Measurements from ENCODE around the gene MINDY3.

The MINDY3 gene

DNA sequence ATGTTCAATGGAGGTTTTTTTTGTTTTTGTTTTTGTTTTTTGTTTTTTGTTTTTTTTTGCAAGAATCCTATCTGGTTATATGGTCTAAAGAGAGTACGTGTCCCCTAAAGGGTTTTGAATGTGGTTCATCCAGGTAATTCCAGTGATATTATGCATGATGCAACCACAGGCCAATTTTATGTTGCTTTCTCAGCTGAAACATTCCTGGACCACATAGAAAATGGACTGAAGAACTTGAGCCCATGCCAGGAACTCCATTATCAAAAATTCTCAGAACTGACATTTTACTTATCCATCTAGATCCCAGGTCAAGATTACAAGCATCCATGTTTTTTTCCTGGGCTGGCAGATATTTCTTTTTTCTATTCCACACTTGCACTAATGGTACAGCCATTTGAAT, 11.5 kb upstream of the MINDY3 start:
- TF ChIP-seq ELF4 (IDR thresholded peaks at IDR 0.05): no peak
- TF ChIP-seq FOXK2 (IDR thresholded peaks at IDR 0.05): no peak
- TF ChIP-seq FOXM1 (IDR thresholded peaks at IDR 0.05; ENCODE audit: borderline replicate concordance): no peak
- TF ChIP-seq CTBP1 (IDR thresholded peaks at IDR 0.05; ENCODE audit: borderline replicate concordance): no peak
- TF ChIP-seq NFRKB (IDR thresholded peaks at IDR 0.05): no peak
- no peak for TF ChIP-seq SP1 (IDR thresholded peaks at IDR 0.05)
- TF ChIP-seq, protein P1, sequence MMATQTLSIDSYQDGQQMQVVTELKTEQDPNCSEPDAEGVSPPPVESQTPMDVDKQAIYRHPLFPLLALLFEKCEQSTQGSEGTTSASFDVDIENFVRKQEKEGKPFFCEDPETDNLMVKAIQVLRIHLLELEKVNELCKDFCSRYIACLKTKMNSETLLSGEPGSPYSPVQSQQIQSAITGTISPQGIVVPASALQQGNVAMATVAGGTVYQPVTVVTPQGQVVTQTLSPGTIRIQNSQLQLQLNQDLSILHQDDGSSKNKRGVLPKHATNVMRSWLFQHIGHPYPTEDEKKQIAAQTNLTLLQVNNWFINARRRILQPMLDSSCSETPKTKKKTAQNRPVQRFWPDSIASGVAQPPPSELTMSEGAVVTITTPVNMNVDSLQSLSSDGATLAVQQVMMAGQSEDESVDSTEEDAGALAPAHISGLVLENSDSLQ (IDR thresholded peaks at IDR 0.05): no peak
- ChIA-PET POLR2A (no interaction called here), CTCF (no interaction called here)
- no peak for DNase-seq (ENCODE audit: extremely low spot score)

- ChIA-PET POLR2A (no interaction called here), CTCF (no interaction called here)
- TF ChIP-seq BHLHE40 (IDR thresholded peaks at IDR 0.05; ENCODE audit: borderline replicate concordance) (no peak), SP1 (IDR thresholded peaks at IDR 0.05) (no peak), L3MBTL2 (conservative IDR thresholded peaks at IDR 0.05) (no peak), ZNF384 (IDR thresholded peaks at IDR 0.05) (0 out of 2 replicates have a peak, but pooled peaks have one; percentile 24), HDGF (IDR thresholded peaks at IDR 0.05; ENCODE audit: borderline replicate concordance) (no peak)
- TF ChIP-seq, protein P1 (IDR thresholded peaks at IDR 0.05): no peak
- DNase-seq (ENCODE audit: extremely low spot score): no peak
Measured at GRCh38 chr10:15869935-15870334, 9.6 kb upstream of the MINDY3 start.

GRCh38 chr10:15868006-15868405, 7.7 kb upstream of the MINDY3 start:
- no peak for TF ChIP-seq L3MBTL2 (conservative IDR thresholded peaks at IDR 0.05)
- no peak for TF ChIP-seq ARNT (IDR thresholded peaks at IDR 0.05)
- no peak for TF ChIP-seq CTBP1 (IDR thresholded peaks at IDR 0.05; ENCODE audit: borderline replicate concordance)
- no peak for TF ChIP-seq HDGF (IDR thresholded peaks at IDR 0.05; ENCODE audit: borderline replicate concordance)
- no peak for TF ChIP-seq FOXA1 (IDR thresholded peaks at IDR 0.05)
- TF ChIP-seq FOXM1 (IDR thresholded peaks at IDR 0.05; ENCODE audit: borderline replicate concordance): no peak
- TF ChIP-seq ELF4 (IDR thresholded peaks at IDR 0.05): no peak
- TF ChIP-seq LEF1 (IDR thresholded peaks at IDR 0.05; ENCODE audit: borderline replicate concordance): no peak
- DNase-seq (ENCODE audit: extremely low spot score): no peak
- CTCF ChIA-PET: no interaction called here
- POLR2A ChIA-PET: no interaction called here

DNA sequence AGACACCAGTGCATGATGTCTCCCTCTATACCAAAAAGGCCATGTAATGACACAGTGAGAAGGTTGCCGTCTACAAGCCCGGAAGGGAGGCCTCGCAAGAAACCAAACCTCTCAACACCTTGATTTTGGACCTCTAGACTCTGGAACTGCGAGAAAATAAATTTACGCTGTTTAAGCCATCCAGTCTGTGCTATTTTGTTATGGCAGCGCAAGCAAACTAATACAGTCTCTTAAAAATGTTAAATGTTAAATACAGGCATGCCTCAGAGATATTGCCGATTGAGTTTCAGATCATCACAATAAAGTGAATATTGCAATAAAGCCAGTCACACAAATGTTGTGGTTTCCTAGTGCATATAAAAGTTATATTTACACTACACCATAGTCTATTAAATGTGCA, 5.0 kb upstream of the MINDY3 start:
- CTCF ChIA-PET: no interaction called here
- TF ChIP-seq SP1 (IDR thresholded peaks at IDR 0.05): no peak
- no peak for TF ChIP-seq SUZ12 (IDR thresholded peaks at IDR 0.05)
- TF ChIP-seq ELF4 (IDR thresholded peaks at IDR 0.05): no peak
- TF ChIP-seq FOXK2 (IDR thresholded peaks at IDR 0.05): no peak
- no peak for TF ChIP-seq TARDBP (IDR thresholded peaks at IDR 0.05)
- no peak for TF ChIP-seq L3MBTL2 (conservative IDR thresholded peaks at IDR 0.05)
- no peak for TF ChIP-seq CTBP1 (IDR thresholded peaks at IDR 0.05; ENCODE audit: borderline replicate concordance)
- TF ChIP-seq ARNT (IDR thresholded peaks at IDR 0.05): no peak
- TF ChIP-seq FOXA1 (IDR thresholded peaks at IDR 0.05): no peak
- TF ChIP-seq LEF1 (IDR thresholded peaks at IDR 0.05; ENCODE audit: borderline replicate concordance): no peak
- no peak for TF ChIP-seq NFRKB (IDR thresholded peaks at IDR 0.05)
- TF ChIP-seq, protein P1 (IDR thresholded peaks at IDR 0.05): no peak
- TF ChIP-seq FOXM1 (IDR thresholded peaks at IDR 0.05; ENCODE audit: borderline replicate concordance): no peak
- no peak for TF ChIP-seq HDGF (IDR thresholded peaks at IDR 0.05; ENCODE audit: borderline replicate concordance)
- POLR2A ChIA-PET: no interaction called here
- no peak for DNase-seq (ENCODE audit: extremely low spot score)

DNA sequence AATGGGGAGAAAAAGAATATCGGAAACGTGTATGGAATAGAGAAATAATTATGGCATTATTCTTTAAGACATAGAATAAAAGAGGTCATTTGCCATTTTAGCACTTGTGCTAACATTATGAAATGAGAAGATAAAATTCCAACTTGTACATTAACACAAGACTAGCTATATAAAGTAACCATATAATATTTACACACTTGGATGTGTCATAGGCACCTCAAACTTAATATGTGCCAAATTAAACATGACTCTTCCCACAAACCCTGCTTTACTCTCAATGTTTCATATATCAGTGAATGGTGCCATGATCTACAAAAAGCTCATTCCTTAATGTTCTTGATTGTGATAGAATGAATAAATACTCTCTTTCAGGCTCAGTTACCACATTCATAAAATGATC, 4.1 kb upstream of the MINDY3 start:
- POLR2A ChIA-PET: no interaction called here
- no peak for DNase-seq (ENCODE audit: extremely low spot score)
- TF ChIP-seq, protein P1 (IDR thresholded peaks at IDR 0.05): no peak
- TF ChIP-seq ELF4 (IDR thresholded peaks at IDR 0.05): no peak
- no peak for TF ChIP-seq SP1 (IDR thresholded peaks at IDR 0.05)
- TF ChIP-seq TARDBP (IDR thresholded peaks at IDR 0.05): no peak
- no peak for TF ChIP-seq CTBP1 (IDR thresholded peaks at IDR 0.05; ENCODE audit: borderline replicate concordance)
- no peak for TF ChIP-seq ZNF384 (IDR thresholded peaks at IDR 0.05)
- no peak for TF ChIP-seq FOXK2 (IDR thresholded peaks at IDR 0.05)
- TF ChIP-seq L3MBTL2 (conservative IDR thresholded peaks at IDR 0.05): no peak
- no peak for TF ChIP-seq SUZ12 (IDR thresholded peaks at IDR 0.05)
- no peak for TF ChIP-seq HDGF (IDR thresholded peaks at IDR 0.05; ENCODE audit: borderline replicate concordance)
- TF ChIP-seq FOXM1 (IDR thresholded peaks at IDR 0.05; ENCODE audit: borderline replicate concordance): no peak
- TF ChIP-seq ARNT (IDR thresholded peaks at IDR 0.05): no peak
- no peak for TF ChIP-seq NFRKB (IDR thresholded peaks at IDR 0.05)
- no peak for TF ChIP-seq FOXA1 (IDR thresholded peaks at IDR 0.05)
- no peak for TF ChIP-seq LEF1 (IDR thresholded peaks at IDR 0.05; ENCODE audit: borderline replicate concordance)
- TF ChIP-seq BHLHE40 (IDR thresholded peaks at IDR 0.05; ENCODE audit: borderline replicate concordance): no peak
- CTCF ChIA-PET: no interaction called here

DNA sequence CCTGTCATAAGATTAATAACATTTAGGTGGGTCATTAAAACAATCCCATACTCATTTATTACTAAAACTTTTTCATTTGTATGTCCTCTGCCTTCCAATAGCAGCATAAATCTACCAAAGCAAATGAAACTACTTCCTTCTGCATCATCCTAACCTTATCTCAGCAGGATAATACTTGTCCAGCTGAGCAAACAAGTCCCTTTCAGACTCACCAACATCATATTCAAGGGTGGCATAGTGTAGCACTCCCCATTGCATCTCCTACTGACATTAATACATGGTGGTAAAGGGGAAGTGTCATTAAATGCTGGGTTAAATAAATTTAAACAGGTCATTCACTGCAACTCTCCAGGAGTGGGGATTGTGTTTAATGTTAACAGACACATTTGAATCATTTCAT, 3.4 kb upstream of the MINDY3 start:
- TF ChIP-seq ELF4 (IDR thresholded peaks at IDR 0.05) (no peak), TARDBP (IDR thresholded peaks at IDR 0.05) (no peak), FOXK2 (IDR thresholded peaks at IDR 0.05) (no peak), L3MBTL2 (conservative IDR thresholded peaks at IDR 0.05) (no peak), ARNT (IDR thresholded peaks at IDR 0.05) (no peak), BHLHE40 (IDR thresholded peaks at IDR 0.05; ENCODE audit: borderline replicate concordance) (no peak), NFRKB (IDR thresholded peaks at IDR 0.05) (no peak)
- CTCF ChIA-PET: no interaction called here
- POLR2A ChIA-PET: no interaction called here
- DNase-seq (ENCODE audit: extremely low spot score): no peak
